ENCODE measurements around the gene FUZ.

Gene FUZ

GRCh38 chr19:49812997-49813861 is at the start of gene FUZ:
TSS of gene FUZ (minus strand) at chr19:49813292. CDS start at chr19:49813106, 186 bp downstream.
- DNase-seq: peak; percentile 99

DNA sequence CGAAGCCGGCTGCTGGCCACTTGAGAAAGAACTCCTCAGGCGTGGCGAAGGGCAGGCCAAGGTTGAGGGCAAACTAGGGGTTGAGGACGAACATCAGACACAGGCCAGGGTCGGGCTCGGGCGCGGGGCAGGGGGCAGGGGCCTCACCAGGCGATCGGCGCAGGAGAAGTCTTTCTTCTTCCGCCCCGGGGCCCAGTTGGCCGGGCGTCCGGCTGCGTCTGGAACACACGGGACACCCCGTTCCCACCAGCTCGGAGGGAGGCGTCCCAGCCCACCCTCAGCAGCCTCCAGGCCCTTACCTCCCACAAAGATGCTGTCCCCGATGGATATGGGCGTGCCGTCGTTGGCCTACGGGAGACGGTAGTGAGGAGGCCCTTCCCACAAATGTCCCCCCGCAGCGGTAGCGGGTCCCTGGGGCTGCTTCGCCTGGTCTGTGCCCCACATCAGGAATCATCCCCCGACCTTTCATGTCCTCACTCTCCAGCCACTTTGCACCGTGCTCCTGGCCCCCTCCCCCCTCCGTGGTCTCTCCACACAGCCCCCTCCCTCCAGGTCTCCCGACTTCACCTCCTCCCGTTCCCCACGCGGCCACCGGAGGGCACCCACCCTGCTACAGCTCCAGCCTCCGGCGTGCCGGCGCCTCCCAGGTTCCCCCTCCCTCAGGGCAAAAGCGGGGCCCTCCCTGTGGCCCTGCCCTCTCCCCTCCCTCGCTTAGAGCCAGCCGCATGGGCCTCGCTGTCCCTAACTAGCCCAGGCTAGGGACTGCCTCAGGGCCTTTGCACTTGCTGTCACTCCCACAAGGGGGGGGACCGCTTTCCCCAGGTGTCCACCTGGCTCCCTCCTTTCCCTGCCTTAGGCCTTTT is 49.5 kb upstream of the FUZ start:
- peak; percentile 79 for DNase-seq

GRCh38 chr19:49861541-49862378 is 48.7 kb upstream of the FUZ start:
- DNase-seq: no peak

DNA sequence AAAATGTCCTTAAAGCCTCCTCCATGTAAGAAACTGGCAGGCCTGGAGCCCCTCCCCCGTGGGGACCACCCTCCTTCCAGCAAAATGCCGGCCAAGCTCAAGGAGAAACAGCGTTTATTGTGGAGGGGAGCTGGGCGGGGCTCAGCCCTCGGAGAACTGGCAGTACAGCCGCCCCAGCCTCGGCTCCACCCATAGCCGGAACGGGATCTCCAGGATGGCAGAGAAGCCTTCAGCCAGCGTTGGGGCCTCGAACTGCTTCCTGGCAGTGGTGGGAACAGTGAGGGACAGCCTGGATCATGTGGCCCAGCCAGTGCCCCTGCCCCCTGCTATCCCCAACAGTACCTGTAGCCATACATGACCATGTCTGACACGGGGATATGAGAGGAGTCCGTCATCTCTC is 48.0 kb upstream of the FUZ start:
- peak; percentile 73 for DNase-seq

- DNase-seq: no peak
Observed at GRCh38 chr19:49860336-49861102, 47.4 kb upstream of the FUZ start.

GRCh38 chr19:49859682-49860335 is 46.7 kb upstream of the FUZ start:
- no peak for DNase-seq

DNA sequence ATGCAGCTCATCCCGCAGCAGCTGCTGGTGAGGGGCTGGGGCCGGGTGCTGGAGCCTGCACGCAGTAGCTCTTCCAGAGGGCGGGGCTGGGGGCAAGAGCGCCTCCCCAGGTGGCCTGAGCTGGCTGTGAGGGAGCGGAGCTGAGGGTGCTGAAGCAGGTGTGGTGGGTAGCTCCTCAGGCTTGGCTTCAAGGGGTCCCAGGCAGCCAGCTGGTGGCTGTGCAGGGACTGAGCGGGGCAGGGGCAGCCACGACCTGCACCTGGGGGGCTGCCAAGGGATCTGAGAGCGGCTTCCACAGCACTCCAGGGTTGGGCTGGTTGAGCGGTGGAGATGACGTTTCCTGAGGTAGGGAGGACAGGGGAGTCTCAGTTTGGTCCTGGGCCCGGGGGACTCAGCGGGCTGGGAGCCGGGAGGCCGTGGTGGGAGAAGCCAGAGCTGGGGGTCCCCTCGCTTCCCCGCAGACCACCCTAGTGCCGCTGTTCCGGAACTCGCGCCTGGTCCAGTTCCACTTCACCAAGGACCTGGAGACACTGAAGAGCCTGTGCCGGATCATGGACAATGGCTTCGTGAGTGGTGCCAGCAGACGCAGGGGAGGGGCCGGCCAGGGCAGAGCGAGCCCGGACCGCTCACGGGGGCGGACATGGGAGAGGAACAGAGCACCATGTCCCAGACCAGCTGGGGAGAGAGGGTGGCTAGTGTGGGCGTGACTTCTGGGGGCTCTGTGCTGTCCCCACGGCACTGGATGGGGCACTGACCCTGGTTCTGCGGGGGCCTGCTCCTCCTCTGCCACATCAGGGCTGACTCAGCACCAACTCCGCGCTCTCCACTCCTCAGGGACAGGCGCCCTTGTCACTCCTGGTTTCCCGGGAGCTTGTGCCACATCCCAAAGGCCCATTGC is 45.2 kb upstream of the FUZ start:
- DNase-seq: no peak

GRCh38 chr19:49857838-49858087 is 44.7 kb upstream of the FUZ start:
- DNase-seq: no peak

GRCh38 chr19:49857061-49857837 is 44.2 kb upstream of the FUZ start:
- no peak for DNase-seq

GRCh38 chr19:49856574-49857021 is 43.5 kb upstream of the FUZ start:
- no peak for DNase-seq

DNA sequence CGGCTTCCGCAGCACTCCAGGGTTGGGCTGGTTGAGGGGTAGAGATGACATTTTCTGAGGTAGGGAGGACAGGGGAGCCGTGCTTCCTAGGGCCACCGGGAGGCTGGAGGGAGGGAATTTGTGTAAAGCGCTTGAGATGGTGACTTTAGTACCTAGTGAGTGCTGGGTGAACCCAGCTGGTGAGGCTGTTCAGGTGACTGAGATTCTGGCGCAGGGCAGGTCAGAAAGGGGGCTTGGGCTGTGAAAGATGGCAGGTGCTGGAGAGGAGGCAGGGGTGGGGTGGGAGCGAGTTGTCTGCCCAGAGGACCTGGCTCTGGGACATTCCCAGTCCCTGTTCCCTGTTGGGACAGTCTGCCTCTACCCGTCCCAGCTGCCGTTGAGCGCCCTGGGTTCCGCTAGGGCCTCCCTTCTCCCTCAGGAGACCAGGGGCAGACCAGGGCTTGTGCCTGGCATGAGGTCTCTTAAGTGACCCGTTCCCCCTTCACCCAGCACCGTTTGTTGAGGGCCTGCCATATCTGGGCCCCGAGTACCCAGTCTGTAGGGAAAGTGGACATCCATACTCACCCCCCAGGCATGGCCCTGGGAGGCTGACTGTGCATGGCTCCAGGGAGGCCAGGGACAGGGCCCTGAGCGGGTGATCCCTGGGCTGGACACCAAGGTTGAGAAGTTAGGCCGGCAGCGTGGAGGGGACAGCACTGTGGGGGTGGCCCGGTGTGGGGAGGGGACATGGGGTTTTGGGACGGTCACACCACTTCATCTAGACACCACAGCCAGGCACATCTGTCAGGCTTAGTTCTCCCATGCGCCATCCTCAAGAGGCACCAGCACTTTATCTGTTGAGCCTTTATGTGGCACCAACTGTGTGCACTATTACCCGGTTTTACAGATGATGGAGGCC is 42.8 kb upstream of the FUZ start:
- DNase-seq: no peak

DNA sequence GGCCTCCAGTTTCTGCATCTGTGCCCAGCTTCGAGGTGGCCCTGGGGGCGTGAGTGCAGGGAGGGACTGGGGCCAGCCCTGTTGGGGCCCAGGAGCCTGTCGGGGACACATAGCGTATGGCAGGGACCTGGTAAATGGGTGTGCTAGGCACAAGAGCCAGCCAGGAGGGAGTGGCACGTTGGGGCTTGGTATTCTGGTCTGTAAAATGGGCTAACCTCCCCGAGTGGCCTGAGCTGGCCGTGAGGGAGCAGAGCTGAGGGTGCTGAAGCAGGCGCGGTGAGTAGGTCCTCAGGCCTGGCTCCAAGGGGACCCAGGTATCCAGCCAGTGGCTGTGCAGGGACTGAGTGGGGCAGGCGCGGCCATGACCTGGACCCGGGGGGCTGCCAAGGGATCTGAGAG is 42.2 kb upstream of the FUZ start:
- DNase-seq: no peak

- DNase-seq: no peak
Observed at GRCh38 chr19:49854378-49855263, 41.5 kb upstream of the FUZ start.

DNA sequence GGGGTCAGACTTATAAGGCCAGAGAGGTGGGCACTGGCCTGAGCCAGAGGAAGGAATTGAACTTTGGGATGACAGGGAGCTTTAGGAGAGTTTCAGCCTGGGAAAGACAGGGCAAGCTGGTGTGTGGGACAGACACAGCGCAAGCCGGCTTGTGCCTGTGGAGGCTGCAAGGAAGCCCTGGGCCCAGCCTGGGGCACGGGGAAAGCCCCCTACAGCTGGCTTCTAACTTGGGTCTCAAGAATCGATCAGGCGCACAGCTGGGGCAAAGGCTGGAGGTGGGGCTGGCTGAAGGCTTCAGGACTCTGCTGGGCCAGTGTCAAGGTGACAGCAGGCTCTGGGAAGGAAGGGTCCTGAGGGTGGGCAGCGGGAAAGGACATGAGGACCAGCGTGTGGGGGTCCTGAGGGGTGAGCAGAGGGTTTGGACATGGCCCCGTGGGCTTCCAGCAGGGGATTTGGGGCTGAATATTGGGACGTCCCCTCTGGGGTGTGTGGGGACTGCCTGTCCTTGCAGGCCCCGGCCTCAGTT is 40.8 kb upstream of the FUZ start:
- DNase-seq: no peak

DNA sequence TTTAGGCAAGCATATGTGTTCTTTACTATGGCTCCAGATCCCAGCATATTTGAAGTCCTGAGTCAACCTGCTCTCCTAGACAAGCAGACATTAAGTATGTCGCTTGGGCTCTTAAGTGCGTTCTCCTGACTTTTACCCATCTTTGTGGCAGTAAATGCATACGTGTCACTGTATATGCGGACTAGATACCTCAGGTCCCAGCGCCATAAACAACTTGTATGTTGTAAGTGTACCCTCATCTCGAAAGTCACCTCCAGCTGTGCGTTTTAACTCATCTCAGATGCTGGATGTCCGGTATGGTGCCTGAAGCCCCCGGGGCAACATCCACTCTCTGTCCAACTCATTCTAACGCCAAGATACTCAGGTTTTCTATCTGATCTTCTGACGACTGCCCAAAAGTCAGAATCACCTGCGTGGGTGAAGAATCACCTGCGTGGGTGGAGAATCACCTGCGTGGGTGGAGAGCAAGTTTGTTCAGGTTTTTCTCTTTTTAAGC is 39.6 kb upstream of the FUZ start:
- DNase-seq: no peak

DNA sequence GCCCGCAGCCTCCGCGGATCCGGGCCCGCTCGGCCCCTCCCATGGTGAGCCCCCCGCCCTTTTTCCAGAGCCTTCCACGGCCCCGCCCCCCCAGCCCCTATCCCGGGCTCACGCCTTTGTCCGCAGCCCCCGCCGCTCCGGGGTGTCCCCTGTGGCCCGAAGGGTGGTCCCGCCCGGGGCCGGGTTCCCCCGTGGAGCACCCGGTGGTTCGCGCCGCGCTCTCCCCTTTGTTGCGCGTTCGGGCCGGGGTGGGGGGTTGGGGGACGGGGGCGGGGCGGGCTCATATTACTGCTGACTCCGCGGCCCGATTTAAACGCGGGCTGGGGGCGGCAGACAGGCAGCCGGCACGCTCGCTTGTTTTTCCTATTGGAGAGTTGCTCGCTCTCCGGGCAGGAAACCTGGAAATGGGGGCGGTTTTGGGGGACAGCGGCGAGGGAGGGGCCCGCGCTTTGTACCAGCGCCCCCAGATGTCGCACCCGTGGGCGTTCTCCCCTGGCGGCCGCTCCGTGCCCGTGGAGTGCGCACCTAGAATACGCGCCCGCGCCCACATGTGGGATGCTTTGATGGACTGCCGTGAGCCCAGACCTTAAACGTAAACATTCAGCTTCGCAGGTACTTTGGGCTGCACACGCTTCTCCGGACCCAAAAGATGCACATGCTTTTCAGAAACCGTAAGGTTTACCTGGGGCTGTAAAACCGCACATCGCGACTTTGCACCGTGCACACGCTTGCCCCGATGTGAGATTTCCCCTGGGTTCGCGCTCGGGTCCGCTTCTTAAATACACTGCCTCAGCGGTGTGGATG is 38.6 kb upstream of the FUZ start:
- DNase-seq: peak; percentile 83
